PC-3 (cell line): ENCODE measurements around the gene ACADSB.

Experiments used
- CTCF ChIP-seq: fragments of 300-600 bp; sonication (generic); conservative IDR thresholded peaks from 2 replicates; pipeline ENCODE4 v1.5.1; 2017; ENCODE audit warnings: antibody characterized with exemption, low read depth, mild to moderate bottlenecking, low read length
- EZH2 ChIP-seq: fragments of 300-600 bp; sonication (generic); IDR thresholded peaks from one replicate; pipeline ENCODE4 v1.6.1; 2017; ENCODE audit warnings: antibody characterized with exemption, mild to moderate bottlenecking, low read length; ENCODE audit not compliant: unreplicated experiment
- EZH2phosphoT487 ChIP-seq: fragments of 300-600 bp; sonication (generic); IDR thresholded peaks from 2 replicates; pipeline ENCODE4 v1.6.1; 2018; ENCODE audit warnings: mild to moderate bottlenecking, antibody characterized with exemption, low read length, borderline replicate concordance

- TF ChIP-seq CTCF (no peak), EZH2 (no peak), EZH2phosphoT487 (no peak)
Observed at GRCh38 chr10:122995936-122996335, 12.9 kb upstream of the ACADSB start.
